Measurements from ENCODE around the gene NAA50. TPM values are rescaled to one million over a fixed set of nuclear protein-coding genes. Genes with fewer than 3 reads are reported as not detected.

The NAA50 gene
- total and polyA plus RNA-seq, 2 experiments from 2014 or later: 103 to 260 TPM

GRCh38 chr3:113673593-113673992 lies 72.5 kb downstream of the NAA50 start:
- no peaks in the 10 kb centered on the region for H3K36me3 ChIP-seq (ENCODE audit: insufficient read depth)
- Mint-ChIP-seq H3K4me1 (peaks cover 17% of the 10 kb centered on the region), H3K27me3 (ENCODE audit: insufficient read depth, low read depth, poor library complexity) (no peaks in the 10 kb centered on the region), H3K36me3 (ENCODE audit: low read depth) (peaks cover 20% of the 10 kb centered on the region; the same call in 2 of the 3 replicates), H3K4me3 (no peak overlapping the region), H3K27ac (no peak overlapping the region), H3K9me3 (no peaks in the 10 kb centered on the region)
- no peaks in the 10 kb centered on the region for H3K27me3 ChIP-seq (ENCODE audit: insufficient read depth)
- no peaks in the 10 kb centered on the region for H3K9me2 ChIP-seq (ENCODE audit: insufficient read depth)
- no peak overlapping the region for H3K27ac ChIP-seq (ENCODE audit: low read depth)
- no peaks in the 10 kb centered on the region for H4K20me1 ChIP-seq (replicated peaks; ENCODE audit: insufficient read depth)
- no peak overlapping the region for H3K4me2 ChIP-seq
- no peak for DNase-seq (ENCODE audit: low spot score)
- ATAC-seq: no peak
- no peak overlapping the region for H3K4me3 ChIP-seq
- no peaks in the 10 kb centered on the region; the same call in 1 of the 2 replicates for H3K79me2 ChIP-seq (replicated peaks; ENCODE audit: insufficient read depth)
- no peaks in the 10 kb centered on the region for H3F3A ChIP-seq (replicated peaks; ENCODE audit: low read depth)
- TF ChIP-seq STAT1 (IDR thresholded peaks at IDR 0.05; ENCODE audit: unreplicated experiment) (no peak), CREB1 (CRISPR knock-in tag; IDR thresholded peaks at IDR 0.05; ENCODE audit: low read depth) (no peak), ZNF114 (CRISPR knock-in tag; IDR thresholded peaks at IDR 0.05) (no peak)
- TF ChIP-seq, protein P1, sequence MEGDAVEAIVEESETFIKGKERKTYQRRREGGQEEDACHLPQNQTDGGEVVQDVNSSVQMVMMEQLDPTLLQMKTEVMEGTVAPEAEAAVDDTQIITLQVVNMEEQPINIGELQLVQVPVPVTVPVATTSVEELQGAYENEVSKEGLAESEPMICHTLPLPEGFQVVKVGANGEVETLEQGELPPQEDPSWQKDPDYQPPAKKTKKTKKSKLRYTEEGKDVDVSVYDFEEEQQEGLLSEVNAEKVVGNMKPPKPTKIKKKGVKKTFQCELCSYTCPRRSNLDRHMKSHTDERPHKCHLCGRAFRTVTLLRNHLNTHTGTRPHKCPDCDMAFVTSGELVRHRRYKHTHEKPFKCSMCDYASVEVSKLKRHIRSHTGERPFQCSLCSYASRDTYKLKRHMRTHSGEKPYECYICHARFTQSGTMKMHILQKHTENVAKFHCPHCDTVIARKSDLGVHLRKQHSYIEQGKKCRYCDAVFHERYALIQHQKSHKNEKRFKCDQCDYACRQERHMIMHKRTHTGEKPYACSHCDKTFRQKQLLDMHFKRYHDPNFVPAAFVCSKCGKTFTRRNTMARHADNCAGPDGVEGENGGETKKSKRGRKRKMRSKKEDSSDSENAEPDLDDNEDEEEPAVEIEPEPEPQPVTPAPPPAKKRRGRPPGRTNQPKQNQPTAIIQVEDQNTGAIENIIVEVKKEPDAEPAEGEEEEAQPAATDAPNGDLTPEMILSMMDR (conservative IDR thresholded peaks at IDR 0.05; ENCODE audit: low read depth in 2 of 2): no peak
- H2AFZ ChIP-seq: no peak overlapping the region
- H3K4me1 ChIP-seq (ENCODE audit: insufficient read depth): peaks cover 12% of the 10 kb centered on the region

DNA sequence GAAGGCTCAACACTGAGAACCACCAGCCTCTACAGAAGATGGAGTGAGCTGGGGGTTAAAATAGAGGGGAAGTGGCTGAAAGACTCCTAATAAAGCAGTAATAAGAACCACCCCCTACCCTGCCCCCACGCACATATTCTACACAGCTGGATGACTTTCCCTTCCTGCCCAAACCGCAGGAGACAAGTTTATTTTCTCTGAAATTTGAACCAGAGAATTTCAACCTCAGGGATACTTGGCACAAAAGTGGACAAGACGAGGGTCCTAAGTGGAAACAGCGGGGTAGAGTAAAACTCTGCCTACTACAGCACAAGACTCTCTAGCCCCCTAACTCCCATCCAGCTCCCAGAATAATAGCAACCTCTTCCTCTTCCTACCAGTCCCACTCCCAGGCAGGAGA lies 78.0 kb downstream of the NAA50 start:
- Histone ChIP-seq H3K4me1 (ENCODE audit: insufficient read depth) (peaks cover 9% of the 10 kb centered on the region), H3K9me2 (ENCODE audit: insufficient read depth) (no peaks in the 10 kb centered on the region), H3K27me3 (ENCODE audit: insufficient read depth) (no peaks in the 10 kb centered on the region), H3K27ac (ENCODE audit: low read depth) (no peak overlapping the region), H3K79me2 (replicated peaks; ENCODE audit: insufficient read depth) (no peaks in the 10 kb centered on the region), H3K36me3 (ENCODE audit: insufficient read depth) (no peaks in the 10 kb centered on the region), H3F3A (replicated peaks; ENCODE audit: low read depth) (no peaks in the 10 kb centered on the region), H4K20me1 (replicated peaks; ENCODE audit: insufficient read depth) (no peaks in the 10 kb centered on the region; the same call in 1 of the 2 replicates), H2AFZ (no peak overlapping the region), H3K4me3 (no peak overlapping the region), H3K4me2 (0 out of 2 replicates have a peak overlapping the region, but pooled peaks have one; percentile 25)
- DNase-seq (ENCODE audit: low spot score): no peak
- peak overlapping the region; percentile 50 for H3K27ac Mint-ChIP-seq
- peak; percentile 54 for ATAC-seq
- no peaks in the 10 kb centered on the region for H3K36me3 Mint-ChIP-seq (ENCODE audit: low read depth)
- H3K27me3 Mint-ChIP-seq (ENCODE audit: insufficient read depth, low read depth, poor library complexity): no peaks in the 10 kb centered on the region
- H3K9me3 Mint-ChIP-seq: no peaks in the 10 kb centered on the region
- H3K4me1 Mint-ChIP-seq: peaks cover 25% of the 10 kb centered on the region
- no peak overlapping the region for H3K4me3 Mint-ChIP-seq
- no peak for TF ChIP-seq JUNB (IDR thresholded peaks at IDR 0.05; ENCODE audit: unreplicated experiment)
- TF ChIP-seq, protein P2, sequence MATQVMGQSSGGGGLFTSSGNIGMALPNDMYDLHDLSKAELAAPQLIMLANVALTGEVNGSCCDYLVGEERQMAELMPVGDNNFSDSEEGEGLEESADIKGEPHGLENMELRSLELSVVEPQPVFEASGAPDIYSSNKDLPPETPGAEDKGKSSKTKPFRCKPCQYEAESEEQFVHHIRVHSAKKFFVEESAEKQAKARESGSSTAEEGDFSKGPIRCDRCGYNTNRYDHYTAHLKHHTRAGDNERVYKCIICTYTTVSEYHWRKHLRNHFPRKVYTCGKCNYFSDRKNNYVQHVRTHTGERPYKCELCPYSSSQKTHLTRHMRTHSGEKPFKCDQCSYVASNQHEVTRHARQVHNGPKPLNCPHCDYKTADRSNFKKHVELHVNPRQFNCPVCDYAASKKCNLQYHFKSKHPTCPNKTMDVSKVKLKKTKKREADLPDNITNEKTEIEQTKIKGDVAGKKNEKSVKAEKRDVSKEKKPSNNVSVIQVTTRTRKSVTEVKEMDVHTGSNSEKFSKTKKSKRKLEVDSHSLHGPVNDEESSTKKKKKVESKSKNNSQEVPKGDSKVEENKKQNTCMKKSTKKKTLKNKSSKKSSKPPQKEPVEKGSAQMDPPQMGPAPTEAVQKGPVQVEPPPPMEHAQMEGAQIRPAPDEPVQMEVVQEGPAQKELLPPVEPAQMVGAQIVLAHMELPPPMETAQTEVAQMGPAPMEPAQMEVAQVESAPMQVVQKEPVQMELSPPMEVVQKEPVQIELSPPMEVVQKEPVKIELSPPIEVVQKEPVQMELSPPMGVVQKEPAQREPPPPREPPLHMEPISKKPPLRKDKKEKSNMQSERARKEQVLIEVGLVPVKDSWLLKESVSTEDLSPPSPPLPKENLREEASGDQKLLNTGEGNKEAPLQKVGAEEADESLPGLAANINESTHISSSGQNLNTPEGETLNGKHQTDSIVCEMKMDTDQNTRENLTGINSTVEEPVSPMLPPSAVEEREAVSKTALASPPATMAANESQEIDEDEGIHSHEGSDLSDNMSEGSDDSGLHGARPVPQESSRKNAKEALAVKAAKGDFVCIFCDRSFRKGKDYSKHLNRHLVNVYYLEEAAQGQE (IDR thresholded peaks at IDR 0.05; ENCODE audit: unreplicated experiment): no peak
- no peak for TF ChIP-seq NANOG (IDR thresholded peaks at IDR 0.05; ENCODE audit: borderline replicate concordance)
- TF ChIP-seq ZNF331 (CRISPR knock-in tag; IDR thresholded peaks at IDR 0.05; ENCODE audit: low read depth): no peak
- TF ChIP-seq, protein P3, sequence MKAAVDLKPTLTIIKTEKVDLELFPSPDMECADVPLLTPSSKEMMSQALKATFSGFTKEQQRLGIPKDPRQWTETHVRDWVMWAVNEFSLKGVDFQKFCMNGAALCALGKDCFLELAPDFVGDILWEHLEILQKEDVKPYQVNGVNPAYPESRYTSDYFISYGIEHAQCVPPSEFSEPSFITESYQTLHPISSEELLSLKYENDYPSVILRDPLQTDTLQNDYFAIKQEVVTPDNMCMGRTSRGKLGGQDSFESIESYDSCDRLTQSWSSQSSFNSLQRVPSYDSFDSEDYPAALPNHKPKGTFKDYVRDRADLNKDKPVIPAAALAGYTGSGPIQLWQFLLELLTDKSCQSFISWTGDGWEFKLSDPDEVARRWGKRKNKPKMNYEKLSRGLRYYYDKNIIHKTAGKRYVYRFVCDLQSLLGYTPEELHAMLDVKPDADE (IDR thresholded peaks at IDR 0.05): no peak
- no peak for TF ChIP-seq EZH2phosphoT487 (IDR thresholded peaks at IDR 0.05; ENCODE audit: unreplicated experiment)
- no peak for TF ChIP-seq POLR2AphosphoS5 (IDR thresholded peaks at IDR 0.05; ENCODE audit: low read depth)
- TF ChIP-seq STAT1 (IDR thresholded peaks at IDR 0.05; ENCODE audit: unreplicated experiment): no peak
- no peak for TF ChIP-seq ZNF114 (CRISPR knock-in tag; IDR thresholded peaks at IDR 0.05)

Data from GM23338 (cell line).